HFF-Myc (cell line): ENCODE data around the gene MGAM2.

ENCODE experiments used
- DNase-seq: peaks from one replicate; pipeline ENCODE4 v3.0.0-alpha.2; 2011; ENCODE audit warnings: low read depth; ENCODE audit errors: extremely low read depth
- H3K4me3 ChIP-seq: replicated peaks from 2 replicates; pipeline ENCODE4 v1.5.1; 2011; ENCODE audit warnings: low read depth, mild to moderate bottlenecking, control low read depth, low read length
- CTCF ChIP-seq: IDR thresholded peaks from 2 replicates; pipeline ENCODE4 v1.5.1; 2012; ENCODE audit warnings: mild to moderate bottlenecking, low read depth, low read length, control low read depth; ENCODE audit errors: missing control alignments

The MGAM2 gene

GRCh38 chr7:142114207-142114606, 2.7 kb downstream of the MGAM2 start:
- TF ChIP-seq CTCF: no peak
- H3K4me3 ChIP-seq: no peak overlapping the region
- DNase-seq: no peak

- DNase-seq: no peak
- no peak for TF ChIP-seq CTCF
- no peak overlapping the region for H3K4me3 ChIP-seq
Observed at GRCh38 chr7:142120524-142120923, 9.0 kb downstream of the MGAM2 start.

DNA sequence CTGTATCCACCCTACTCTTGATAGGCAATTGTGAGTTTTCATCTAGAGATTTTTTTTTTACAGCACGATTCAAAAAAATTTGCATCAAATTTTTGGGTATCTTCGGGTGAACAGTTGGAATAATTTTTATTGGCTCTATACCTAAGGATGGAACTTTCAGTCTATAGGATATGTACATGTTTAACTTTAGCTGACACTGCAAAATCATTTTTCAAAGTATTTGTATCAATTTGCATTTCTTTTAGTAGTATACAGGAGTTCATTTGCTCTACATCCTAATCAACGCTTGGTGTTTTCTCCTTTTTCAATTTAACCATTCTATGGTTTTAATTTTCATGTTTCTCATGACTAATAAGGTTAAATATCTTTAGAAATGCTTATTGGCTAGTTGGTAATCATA, 11.7 kb downstream of the MGAM2 start:
- no peak for TF ChIP-seq CTCF
- H3K4me3 ChIP-seq: no peak overlapping the region
- no peak for DNase-seq

DNA sequence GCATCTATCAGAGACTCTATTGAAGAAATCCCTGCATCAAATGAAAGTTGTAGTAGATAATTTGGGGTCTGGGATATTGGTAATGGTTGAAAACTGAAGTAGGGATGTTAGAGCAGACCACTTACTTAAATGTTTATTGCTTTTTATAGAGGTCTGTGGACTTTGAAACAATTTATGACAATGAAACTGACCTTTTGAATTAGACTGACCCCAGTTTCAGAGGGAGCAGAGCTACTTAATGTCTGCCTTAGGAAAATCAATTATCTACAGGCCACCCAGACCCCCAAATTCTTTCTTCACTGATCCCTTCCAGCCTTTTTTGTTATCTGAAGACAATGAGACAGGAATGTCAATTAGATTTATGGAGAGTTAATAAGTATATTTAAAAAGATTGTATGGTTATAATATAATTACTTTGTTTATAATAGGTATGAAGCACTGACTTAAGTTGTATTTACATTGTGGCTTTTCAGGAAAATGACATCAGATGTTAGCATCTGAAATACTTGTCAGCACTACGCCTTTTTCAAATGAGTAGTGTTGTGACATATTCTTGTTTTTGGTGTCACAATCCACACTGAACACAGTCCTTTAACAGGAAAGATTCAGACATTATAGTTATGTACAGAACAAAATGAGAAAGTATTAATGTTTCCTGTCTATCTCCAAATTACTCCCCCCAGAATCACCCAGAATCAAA, 13.9 kb downstream of the MGAM2 start:
- no peak for TF ChIP-seq CTCF
- H3K4me3 ChIP-seq: no peak overlapping the region
- no peak for DNase-seq

DNA sequence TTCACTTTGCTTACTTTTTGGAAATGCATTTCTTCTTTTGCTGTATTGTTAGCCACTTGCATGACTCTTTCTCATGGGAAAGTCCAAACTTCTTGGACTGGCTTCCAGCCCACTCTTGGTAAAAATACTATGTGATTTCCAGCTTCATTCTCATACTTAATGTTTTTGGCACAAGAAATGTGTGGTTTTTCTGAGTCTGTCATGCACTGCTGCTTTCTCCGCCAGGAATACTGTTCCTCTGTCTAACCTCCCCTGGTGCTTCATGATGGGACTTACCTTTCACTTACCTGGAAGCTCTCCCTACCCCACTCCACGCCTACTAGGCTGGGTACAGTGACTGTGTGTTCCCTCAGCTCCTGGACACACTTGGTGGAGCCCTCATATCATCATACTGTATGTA, 18.7 kb downstream of the MGAM2 start:
- DNase-seq: no peak
- H3K4me3 ChIP-seq: no peak overlapping the region
- no peak for TF ChIP-seq CTCF

DNA sequence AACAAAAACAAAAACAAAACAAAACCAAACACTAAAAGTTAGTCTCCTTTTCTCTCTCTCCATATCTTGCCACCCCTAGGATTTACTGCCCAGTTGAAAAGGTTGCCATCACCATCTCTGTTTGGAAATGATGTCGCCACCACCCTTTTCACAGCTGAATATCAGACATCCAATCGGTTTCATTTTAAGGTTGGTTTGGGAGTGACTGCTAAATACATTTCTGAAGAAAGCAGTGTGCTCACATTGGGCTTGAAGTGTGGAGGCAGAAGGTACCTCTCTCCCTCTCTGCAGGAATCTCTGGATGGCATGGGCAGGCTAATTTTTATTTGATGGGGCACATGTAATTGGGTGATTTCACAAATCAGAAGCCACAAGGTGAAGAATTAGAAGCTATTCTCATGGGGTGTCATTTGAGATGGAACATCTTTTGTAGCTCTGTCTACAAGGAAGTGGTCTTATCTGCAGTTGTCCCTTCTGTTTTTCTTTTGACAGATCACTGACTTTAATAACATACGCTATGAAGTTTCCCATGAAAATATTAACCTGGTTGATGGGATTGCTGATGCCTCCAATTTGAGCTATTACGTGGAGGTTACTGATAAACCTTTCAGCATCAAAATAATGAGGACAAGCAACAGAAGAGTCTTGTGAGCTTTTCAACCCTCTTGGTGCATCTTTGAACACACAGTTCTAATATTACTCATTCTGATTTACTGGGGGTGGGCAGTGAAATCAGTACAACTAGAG, 20.1 kb downstream of the MGAM2 start:
- no peak for TF ChIP-seq CTCF
- DNase-seq: no peak

More for the DNA sequence above, 20.1 kb downstream of the MGAM2 start:
- no peak overlapping the region for H3K4me3 ChIP-seq
